ENCODE data around the gene RARRES2. TPM values are rescaled to one million over a fixed set of nuclear protein-coding genes. Genes with fewer than 3 reads are reported as not detected.

RARRES2 gene
- total RNA-seq, 3 donors from 2014 or later, result 82.6 to 202 (median 98.9) TPM

GRCh38 chr7:150342121-150342408 is 636 bp upstream of the RARRES2 start:
- Histone ChIP-seq H3K4me1 (ENCODE audit: low read depth) (peaks cover 40% of the 10 kb centered on the region), H3K4me3 (no peak overlapping the region), H3K36me3 (ENCODE audit: low read depth) (no peaks in the 10 kb centered on the region), H3K9me3 (peaks cover 6% of the 10 kb centered on the region)
- no peak for ATAC-seq
- intact Hi-C loops (cut with DNase I, micrococcal nuclease), result no loop called here
- DNase-seq, result no peak
- no peak for TF ChIP-seq CTCF (IDR thresholded peaks at IDR 0.05)

- no peak for ATAC-seq
- peak in 1 of 3 donors; percentile 56 for DNase-seq
- Histone ChIP-seq H3K4me3 (peak overlapping the region; percentile 24), H3K36me3 (ENCODE audit: low read depth) (no peaks in the 10 kb centered on the region), H3K4me1 (ENCODE audit: low read depth) (peaks cover 42% of the 10 kb centered on the region), H3K9me3 (peaks cover 6% of the 10 kb centered on the region)
- TF ChIP-seq CTCF (IDR thresholded peaks at IDR 0.05), result no peak
- intact Hi-C loops (cut with DNase I, micrococcal nuclease), result no loop called here
These were observed 560 bp downstream of the RARRES2 start for GRCh38 chr7:150340875-150341262.

GRCh38 chr7:150340024-150340749 is 1.2 kb downstream of the RARRES2 start:
- DNase-seq (peak; percentile 66 to 79 (median 79)), ATAC-seq (peak; percentile 69)
- peaks cover 42% of the 10 kb centered on the region for H3K4me1 ChIP-seq (ENCODE audit: low read depth)
- no peak for TF ChIP-seq CTCF (IDR thresholded peaks at IDR 0.05)
- H3K9me3 ChIP-seq, result peaks cover 6% of the 10 kb centered on the region
- peak overlapping the region; percentile 24 for H3K4me3 ChIP-seq
- intact Hi-C loops (cut with DNase I, micrococcal nuclease), result no loop called here
- H3K36me3 ChIP-seq (ENCODE audit: low read depth), result no peaks in the 10 kb centered on the region

- DNase-seq (no peak), ATAC-seq (no peak)
- Histone ChIP-seq H3K9me3 (peaks cover 4% of the 10 kb centered on the region), H3K36me3 (ENCODE audit: low read depth) (no peaks in the 10 kb centered on the region), H3K4me3 (no peak overlapping the region), H3K4me1 (ENCODE audit: low read depth) (peaks cover 42% of the 10 kb centered on the region)
- intact Hi-C loops (cut with DNase I, micrococcal nuclease), result no loop called here
- TF ChIP-seq CTCF (IDR thresholded peaks at IDR 0.05), result no peak
These were observed 2.0 kb downstream of the RARRES2 start for GRCh38 chr7:150339409-150339809.

- Histone ChIP-seq H3K36me3 (ENCODE audit: low read depth) (no peaks in the 10 kb centered on the region), H3K4me1 (ENCODE audit: low read depth) (peaks cover 42% of the 10 kb centered on the region), H3K9me3 (no peaks in the 10 kb centered on the region), H3K4me3 (no peak overlapping the region)
- intact Hi-C loops (cut with DNase I, micrococcal nuclease), result no loop called here
- no peak for ATAC-seq
- TF ChIP-seq CTCF (IDR thresholded peaks at IDR 0.05), result no peak
- no peak for DNase-seq
These were observed 3.1 kb downstream of the RARRES2 start for GRCh38 chr7:150338166-150338829.
